Neural cell (in vitro differentiated cells): ENCODE data around the gene TEX38.

Source experiments
- EP300 ChIP-seq: fragments of 450-650 bp; conservative IDR thresholded peaks from 2 replicates; pipeline ENCODE4 v1.6.1; 2014; ENCODE audit warnings: antibody characterized with exemption, mild to moderate bottlenecking, moderate library complexity; ENCODE audit not compliant: poor library complexity, severe bottlenecking
- EZH2 ChIP-seq: fragments of 200-600, 300-800 bp; shearing (Covaris generic), sonication (generic); IDR thresholded peaks from 2 replicates; pipeline ENCODE4 v1.6.1; 2014; ENCODE audit warnings: antibody characterized with exemption, low read length, borderline replicate concordance, mild to moderate bottlenecking; ENCODE audit not compliant: insufficient read depth, poor library complexity, severe bottlenecking
- MXI1 ChIP-seq: fragments of 450-650 bp; conservative IDR thresholded peaks from 2 replicates; pipeline ENCODE4 v1.6.1; 2014; ENCODE audit warnings: antibody characterized with exemption, mild to moderate bottlenecking; ENCODE audit not compliant: poor library complexity, severe bottlenecking
- POLR2AphosphoS5 ChIP-seq: IDR thresholded peaks from 2 replicates; pipeline ENCODE4 v1.6.1; 2012
- RAD21 ChIP-seq: fragments of 450-650 bp; conservative IDR thresholded peaks from 2 replicates; pipeline ENCODE4 v1.6.1; 2014; ENCODE audit warnings: antibody characterized with exemption, mild to moderate bottlenecking, moderate library complexity
- SMC3 ChIP-seq: fragments of 450-650 bp; conservative IDR thresholded peaks from 2 replicates; pipeline ENCODE4 v1.6.1; 2014; ENCODE audit warnings: antibody characterized with exemption, mild to moderate bottlenecking, moderate library complexity; ENCODE audit not compliant: poor library complexity
- TAF1 ChIP-seq: IDR thresholded peaks from 2 replicates; pipeline ENCODE4 v1.6.1; 2012; ENCODE audit warnings: low read depth
- TF ChIP-seq, protein P1 (sequence below): fragments of 450-650 bp; IDR thresholded peaks from 2 replicates; pipeline ENCODE4 v1.5.1; 2014; ENCODE audit warnings: antibody characterized with exemption, mild to moderate bottlenecking, moderate library complexity; ENCODE audit not compliant: poor library complexity, severe bottlenecking
- TF ChIP-seq, protein P2 (sequence below): IDR thresholded peaks from 2 replicates; pipeline ENCODE4 v1.6.1; 2012; ENCODE audit warnings: borderline replicate concordance

DNA sequence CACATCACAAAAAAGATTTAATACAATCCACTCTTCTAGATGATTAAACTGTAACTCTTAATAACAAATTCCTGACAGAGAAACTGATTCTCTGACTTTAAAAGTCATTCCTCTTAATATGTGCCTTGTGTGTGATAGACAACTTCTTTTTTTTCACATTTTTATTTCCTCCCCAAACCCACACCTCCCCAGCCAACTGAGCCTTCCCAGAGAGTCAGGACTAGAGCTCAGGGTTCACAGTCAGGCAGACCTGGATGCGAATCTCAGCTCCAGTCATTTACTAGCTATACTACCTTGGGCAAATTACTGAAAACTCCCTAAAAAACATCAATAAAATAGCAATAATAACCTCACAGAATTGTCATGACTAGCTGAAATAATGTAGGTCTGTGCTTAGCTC lies 17.6 kb upstream of the TEX38 start:
- TF ChIP-seq, protein P1, sequence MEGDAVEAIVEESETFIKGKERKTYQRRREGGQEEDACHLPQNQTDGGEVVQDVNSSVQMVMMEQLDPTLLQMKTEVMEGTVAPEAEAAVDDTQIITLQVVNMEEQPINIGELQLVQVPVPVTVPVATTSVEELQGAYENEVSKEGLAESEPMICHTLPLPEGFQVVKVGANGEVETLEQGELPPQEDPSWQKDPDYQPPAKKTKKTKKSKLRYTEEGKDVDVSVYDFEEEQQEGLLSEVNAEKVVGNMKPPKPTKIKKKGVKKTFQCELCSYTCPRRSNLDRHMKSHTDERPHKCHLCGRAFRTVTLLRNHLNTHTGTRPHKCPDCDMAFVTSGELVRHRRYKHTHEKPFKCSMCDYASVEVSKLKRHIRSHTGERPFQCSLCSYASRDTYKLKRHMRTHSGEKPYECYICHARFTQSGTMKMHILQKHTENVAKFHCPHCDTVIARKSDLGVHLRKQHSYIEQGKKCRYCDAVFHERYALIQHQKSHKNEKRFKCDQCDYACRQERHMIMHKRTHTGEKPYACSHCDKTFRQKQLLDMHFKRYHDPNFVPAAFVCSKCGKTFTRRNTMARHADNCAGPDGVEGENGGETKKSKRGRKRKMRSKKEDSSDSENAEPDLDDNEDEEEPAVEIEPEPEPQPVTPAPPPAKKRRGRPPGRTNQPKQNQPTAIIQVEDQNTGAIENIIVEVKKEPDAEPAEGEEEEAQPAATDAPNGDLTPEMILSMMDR = no peak
- TF ChIP-seq POLR2AphosphoS5 (no peak), MXI1 (no peak), EP300 (no peak), SMC3 (no peak), EZH2 (no peak), RAD21 (no peak), TAF1 (no peak)
- TF ChIP-seq, protein P2, sequence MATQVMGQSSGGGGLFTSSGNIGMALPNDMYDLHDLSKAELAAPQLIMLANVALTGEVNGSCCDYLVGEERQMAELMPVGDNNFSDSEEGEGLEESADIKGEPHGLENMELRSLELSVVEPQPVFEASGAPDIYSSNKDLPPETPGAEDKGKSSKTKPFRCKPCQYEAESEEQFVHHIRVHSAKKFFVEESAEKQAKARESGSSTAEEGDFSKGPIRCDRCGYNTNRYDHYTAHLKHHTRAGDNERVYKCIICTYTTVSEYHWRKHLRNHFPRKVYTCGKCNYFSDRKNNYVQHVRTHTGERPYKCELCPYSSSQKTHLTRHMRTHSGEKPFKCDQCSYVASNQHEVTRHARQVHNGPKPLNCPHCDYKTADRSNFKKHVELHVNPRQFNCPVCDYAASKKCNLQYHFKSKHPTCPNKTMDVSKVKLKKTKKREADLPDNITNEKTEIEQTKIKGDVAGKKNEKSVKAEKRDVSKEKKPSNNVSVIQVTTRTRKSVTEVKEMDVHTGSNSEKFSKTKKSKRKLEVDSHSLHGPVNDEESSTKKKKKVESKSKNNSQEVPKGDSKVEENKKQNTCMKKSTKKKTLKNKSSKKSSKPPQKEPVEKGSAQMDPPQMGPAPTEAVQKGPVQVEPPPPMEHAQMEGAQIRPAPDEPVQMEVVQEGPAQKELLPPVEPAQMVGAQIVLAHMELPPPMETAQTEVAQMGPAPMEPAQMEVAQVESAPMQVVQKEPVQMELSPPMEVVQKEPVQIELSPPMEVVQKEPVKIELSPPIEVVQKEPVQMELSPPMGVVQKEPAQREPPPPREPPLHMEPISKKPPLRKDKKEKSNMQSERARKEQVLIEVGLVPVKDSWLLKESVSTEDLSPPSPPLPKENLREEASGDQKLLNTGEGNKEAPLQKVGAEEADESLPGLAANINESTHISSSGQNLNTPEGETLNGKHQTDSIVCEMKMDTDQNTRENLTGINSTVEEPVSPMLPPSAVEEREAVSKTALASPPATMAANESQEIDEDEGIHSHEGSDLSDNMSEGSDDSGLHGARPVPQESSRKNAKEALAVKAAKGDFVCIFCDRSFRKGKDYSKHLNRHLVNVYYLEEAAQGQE = no peak
